HepG2 (cell line): ENCODE results near the gene NAPSA. TPM values are rescaled to one million over a fixed set of nuclear protein-coding genes. Genes with fewer than 3 reads are reported as not detected.

Experiments
- BRCA1 ChIP-seq: sonication (generic); formaldehyde crosslinking; IDR thresholded peaks from 2 replicates; pipeline ENCODE4 v1.4.0; 2020; ENCODE audit warnings: missing genetic modification reagents
- DBP ChIP-seq: sonication (generic); formaldehyde crosslinking; IDR thresholded peaks from 2 replicates; pipeline ENCODE4 v1.4.0; 2020; ENCODE audit warnings: missing genetic modification reagents; ENCODE audit errors: not compliant biosample characterization
- EHMT2 ChIP-seq: fragments of 200-600 bp; sonication (generic); IDR thresholded peaks from 2 replicates; pipeline ENCODE4 v1.7.0; 2017; ENCODE audit warnings: antibody characterized with exemption, low read depth, low read length, borderline replicate concordance
- ETV6 ChIP-seq: sonication (generic); formaldehyde crosslinking; conservative IDR thresholded peaks from 2 replicates; pipeline ENCODE4 v1.4.0; 2020; ENCODE audit warnings: missing genetic modification reagents
- GZF1 ChIP-seq: sonication (generic); formaldehyde crosslinking; IDR thresholded peaks from 2 replicates; pipeline ENCODE4 v1.5.1; 2020; ENCODE audit warnings: mild to moderate bottlenecking, missing genetic modification reagents
- HIVEP1 ChIP-seq: sonication (generic); formaldehyde crosslinking; IDR thresholded peaks from 2 replicates; pipeline ENCODE4 v1.4.0; 2020; ENCODE audit warnings: mild to moderate bottlenecking, missing genetic modification reagents
- HOXA5 ChIP-seq: sonication (generic); formaldehyde crosslinking; IDR thresholded peaks from 2 replicates; pipeline ENCODE4 v1.4.0; 2020; ENCODE audit warnings: missing genetic modification reagents
- TAF1 ChIP-seq: sonication (generic); formaldehyde crosslinking; IDR thresholded peaks from 2 replicates; pipeline ENCODE4 v1.4.0; 2020; ENCODE audit warnings: missing genetic modification reagents
- ZBTB38 ChIP-seq: sonication (generic); formaldehyde crosslinking; IDR thresholded peaks from 2 replicates; pipeline ENCODE4 v1.5.1; 2020; ENCODE audit warnings: mild to moderate bottlenecking, missing genetic modification reagents
- ZMYM2 ChIP-seq: sonication (generic); formaldehyde crosslinking; IDR thresholded peaks from 2 replicates; pipeline ENCODE4 v1.8.0; 2022; ENCODE audit warnings: mild to moderate bottlenecking, missing genetic modification reagents
- ZNF205 ChIP-seq: IDR thresholded peaks from 2 replicates; pipeline ENCODE4 v1.6.1; 2018; ENCODE audit warnings: missing biosample characterization, missing genetic modification reagents
- ZNF230 ChIP-seq: sonication (generic); formaldehyde crosslinking; IDR thresholded peaks from 2 replicates; pipeline ENCODE4 v1.4.0; 2020; ENCODE audit warnings: mild to moderate bottlenecking, missing genetic modification reagents
- ZNF275 ChIP-seq: sonication (generic); formaldehyde crosslinking; IDR thresholded peaks from 2 replicates; pipeline ENCODE4 v1.8.0; 2022; ENCODE audit warnings: missing genetic modification reagents, mild to moderate bottlenecking, inconsistent platforms, borderline replicate concordance
- ZNF296 ChIP-seq: sonication (generic); formaldehyde crosslinking; conservative IDR thresholded peaks from 2 replicates; pipeline ENCODE4 v1.5.0; 2020; ENCODE audit warnings: mild to moderate bottlenecking, missing genetic modification reagents
- ZNF557 ChIP-seq: sonication (generic); formaldehyde crosslinking; IDR thresholded peaks from 2 replicates; pipeline ENCODE4 v1.4.0; 2020; ENCODE audit warnings: missing genetic modification reagents
- ZNF570 ChIP-seq: sonication (generic); formaldehyde crosslinking; IDR thresholded peaks from 2 replicates; pipeline ENCODE4 v1.4.0; 2020; ENCODE audit warnings: mild to moderate bottlenecking, missing genetic modification reagents, borderline replicate concordance
- ZNF740 ChIP-seq: sonication (generic); formaldehyde crosslinking; IDR thresholded peaks from 2 replicates; pipeline ENCODE4 v1.4.0; 2020; ENCODE audit warnings: missing genetic modification reagents
- ZNF777 ChIP-seq: sonication (generic); formaldehyde crosslinking; IDR thresholded peaks from 2 replicates; pipeline ENCODE4 v1.4.0; 2020; ENCODE audit warnings: missing genetic modification reagents
- ZNF788 ChIP-seq: sonication (generic); formaldehyde crosslinking; IDR thresholded peaks from 2 replicates; pipeline ENCODE4 v1.5.0; 2020; ENCODE audit warnings: mild to moderate bottlenecking, missing genetic modification reagents, borderline replicate concordance
- polyA plus RNA-seq, 8 experiments: library from polyadenylated mRNA; depleted of rRNA in 3 of 8; stranded (reverse) in 7 of 8; unstranded in 1 of 8; fragments of >200 nt; fragmentation: Illumina TruSeq in 4 of 8; extraction: Trizol in 4 of 8; gene quantifications; 2 replicates each; pipeline versions ENCODE4 v1.2.1 to v1.2.3, GENCODE V29; 2011 to 2016; ENCODE audit warnings: low read depth in 4 of 8, missing spikeins in 1 of 8, mixed read lengths in 1 of 8; ENCODE audit not compliant: insufficient read depth in 1 of 8
- total RNA-seq, 5 experiments: library from RNA; depleted of rRNA; stranded (reverse); fragments of >200 nt; fragmentation: Illumina TruSeq; extraction: Trizol; gene quantifications; 2 replicates each; pipeline ENCODE4 v1.2.3, GENCODE V29; 2016; ENCODE audit warnings: low read depth in 1 of 5
- TF ChIP-seq, protein P1 (sequence below): sonication (generic); formaldehyde crosslinking; IDR thresholded peaks from 2 replicates; pipeline ENCODE4 v1.4.0; 2020; ENCODE audit warnings: missing genetic modification reagents, borderline replicate concordance
- TF ChIP-seq, protein P2 (sequence below): sonication (generic); formaldehyde crosslinking; IDR thresholded peaks from 2 replicates; pipeline ENCODE4 v1.4.0; 2020; ENCODE audit warnings: mild to moderate bottlenecking, missing genetic modification reagents

The NAPSA gene
- total and polyA plus RNA-seq, 2 of the 13 experiments (the other 11 are each of a cell fraction or from before 2014, with no cell fraction given): not detected

- TF ChIP-seq HIVEP1 (CRISPR knock-in tag): peak; percentile 89
- 0 out of 2 replicates have a peak, but pooled peaks have one; percentile 34 for TF ChIP-seq ZNF740
- TF ChIP-seq DBP (CRISPR knock-in tag): peak; percentile 89
- TF ChIP-seq ZMYM2: no peak
- TF ChIP-seq ETV6 (CRISPR knock-in tag): 0 out of 2 replicates have a peak, but pooled peaks have one; percentile 67
- no peak for TF ChIP-seq GZF1 (CRISPR knock-in tag)
- peak; percentile 66; the same call in 1 of the 2 replicates for TF ChIP-seq HOXA5 (CRISPR knock-in tag)
- TF ChIP-seq ZNF570 (CRISPR knock-in tag): no peak
- TF ChIP-seq BRCA1 (CRISPR knock-in tag): 0 out of 2 replicates have a peak, but pooled peaks have one; percentile 46
- TF ChIP-seq ZNF788 (CRISPR knock-in tag): peak; percentile 56; the same call in 1 of the 2 replicates
- TF ChIP-seq TAF1 (CRISPR knock-in tag): peak; percentile 63; the same call in 1 of the 2 replicates
- TF ChIP-seq ZNF230: peak; percentile 68; the same call in 1 of the 2 replicates
- TF ChIP-seq ZNF557 (CRISPR knock-in tag): 0 out of 2 replicates have a peak, but pooled peaks have one; percentile 61
- peak; percentile 60; the same call in 1 of the 2 replicates for TF ChIP-seq ZNF777 (CRISPR knock-in tag)
- TF ChIP-seq, protein P1, sequence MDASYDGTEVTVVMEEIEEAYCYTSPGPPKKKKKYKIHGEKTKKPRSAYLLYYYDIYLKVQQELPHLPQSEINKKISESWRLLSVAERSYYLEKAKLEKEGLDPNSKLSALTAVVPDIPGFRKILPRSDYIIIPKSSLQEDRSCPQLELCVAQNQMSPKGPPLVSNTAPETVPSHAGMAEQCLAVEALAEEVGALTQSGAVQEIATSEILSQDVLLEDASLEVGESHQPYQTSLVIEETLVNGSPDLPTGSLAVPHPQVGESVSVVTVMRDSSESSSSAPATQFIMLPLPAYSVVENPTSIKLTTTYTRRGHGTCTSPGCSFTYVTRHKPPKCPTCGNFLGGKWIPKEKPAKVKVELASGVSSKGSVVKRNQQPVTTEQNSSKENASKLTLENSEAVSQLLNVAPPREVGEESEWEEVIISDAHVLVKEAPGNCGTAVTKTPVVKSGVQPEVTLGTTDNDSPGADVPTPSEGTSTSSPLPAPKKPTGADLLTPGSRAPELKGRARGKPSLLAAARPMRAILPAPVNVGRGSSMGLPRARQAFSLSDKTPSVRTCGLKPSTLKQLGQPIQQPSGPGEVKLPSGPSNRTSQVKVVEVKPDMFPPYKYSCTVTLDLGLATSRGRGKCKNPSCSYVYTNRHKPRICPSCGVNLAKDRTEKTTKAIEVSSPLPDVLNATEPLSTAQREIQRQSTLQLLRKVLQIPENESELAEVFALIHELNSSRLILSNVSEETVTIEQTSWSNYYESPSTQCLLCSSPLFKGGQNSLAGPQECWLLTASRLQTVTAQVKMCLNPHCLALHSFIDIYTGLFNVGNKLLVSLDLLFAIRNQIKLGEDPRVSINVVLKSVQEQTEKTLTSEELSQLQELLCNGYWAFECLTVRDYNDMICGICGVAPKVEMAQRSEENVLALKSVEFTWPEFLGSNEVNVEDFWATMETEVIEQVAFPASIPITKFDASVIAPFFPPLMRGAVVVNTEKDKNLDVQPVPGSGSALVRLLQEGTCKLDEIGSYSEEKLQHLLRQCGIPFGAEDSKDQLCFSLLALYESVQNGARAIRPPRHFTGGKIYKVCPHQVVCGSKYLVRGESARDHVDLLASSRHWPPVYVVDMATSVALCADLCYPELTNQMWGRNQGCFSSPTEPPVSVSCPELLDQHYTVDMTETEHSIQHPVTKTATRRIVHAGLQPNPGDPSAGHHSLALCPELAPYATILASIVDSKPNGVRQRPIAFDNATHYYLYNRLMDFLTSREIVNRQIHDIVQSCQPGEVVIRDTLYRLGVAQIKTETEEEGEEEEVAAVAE (CRISPR knock-in tag): 0 out of 2 replicates have a peak, but pooled peaks have one; percentile 40
- TF ChIP-seq EHMT2: no peak
- TF ChIP-seq ZBTB38 (CRISPR knock-in tag): peak; percentile 85
- TF ChIP-seq ZNF296: no peak
- peak; percentile 89 for TF ChIP-seq ZNF275 (CRISPR knock-in tag)
- TF ChIP-seq, protein P2, sequence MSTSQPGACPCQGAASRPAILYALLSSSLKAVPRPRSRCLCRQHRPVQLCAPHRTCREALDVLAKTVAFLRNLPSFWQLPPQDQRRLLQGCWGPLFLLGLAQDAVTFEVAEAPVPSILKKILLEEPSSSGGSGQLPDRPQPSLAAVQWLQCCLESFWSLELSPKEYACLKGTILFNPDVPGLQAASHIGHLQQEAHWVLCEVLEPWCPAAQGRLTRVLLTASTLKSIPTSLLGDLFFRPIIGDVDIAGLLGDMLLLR (CRISPR knock-in tag): peak; percentile 74
- 0 out of 2 replicates have a peak, but pooled peaks have one; percentile 72 for TF ChIP-seq ZNF205 (CRISPR knock-in tag)
Observed at GRCh38 chr19:50333737-50334617, 31.5 kb downstream of the NAPSA start (continued).
